ENCODE results near the gene PRKCA. TPM values are rescaled to one million over a fixed set of nuclear protein-coding genes. Genes with fewer than 3 reads are reported as not detected.

PRKCA gene
- total and polyA plus RNA-seq, 9 of the 15 experiments (the other 6 are each of a cell fraction or from before 2014, with no cell fraction given) = 3.2 to 33.0 (median 17.8) TPM

DNA sequence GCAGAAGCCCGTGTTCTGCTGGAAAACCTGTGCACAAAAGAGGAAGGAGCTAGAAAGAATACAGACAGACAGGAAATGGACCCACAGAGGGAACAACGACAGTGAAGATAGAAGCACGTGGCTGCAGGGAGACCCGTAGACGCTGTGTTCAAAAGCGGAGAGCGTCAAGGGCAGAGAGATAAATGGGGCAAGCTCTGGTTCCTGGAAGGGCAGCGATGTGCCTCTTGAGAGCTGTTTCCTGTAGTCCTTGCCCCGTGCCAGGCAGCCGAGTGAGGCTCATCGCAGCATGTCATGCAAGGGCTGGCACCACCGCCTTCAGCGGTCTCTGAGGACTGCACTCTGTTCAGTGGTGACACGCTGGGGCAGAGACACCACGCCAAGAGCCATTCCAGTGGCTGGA lies 488.9 kb downstream of the PRKCA start:
- no peak overlapping the region for H3K27ac ChIP-seq (ENCODE audit: extremely low read depth, low read depth, low read length)
- intact Hi-C loops (cut with micrococcal nuclease) = no loop called here
- no TSS peak for BruUV-seq (replicated peaks)
- H3K79me2 ChIP-seq (ENCODE audit: control insufficient read depth, insufficient read depth, low read length) = no peaks in the 10 kb centered on the region
- H3K9me1 ChIP-seq (ENCODE audit: control insufficient read depth, insufficient read depth, low read length) = no peaks in the 10 kb centered on the region
- H3K4me2 ChIP-seq (ENCODE audit: insufficient read depth, low read length) = no peak overlapping the region
- H2AFZ ChIP-seq (ENCODE audit: low read depth, low read length) = no peak overlapping the region
- no peaks in the 10 kb centered on the region for H3K4me1 ChIP-seq (replicated peaks in 1 of 2; ENCODE audit: control insufficient read depth in 2 of 2, insufficient read depth in 2 of 2, low read length in 2 of 2)
- no peaks in the 10 kb centered on the region for H3K9me3 ChIP-seq (replicated peaks; ENCODE audit: control insufficient read depth, insufficient read depth, low read depth, low read length)
- ATAC-seq = no peak
- POLR2A ChIA-PET = no interaction called here
- H3K36me3 ChIP-seq (ENCODE audit: control insufficient read depth, insufficient read depth, low read length) = peaks cover 52% of the 10 kb centered on the region; the same call in 2 of the 3 replicates
- H4K20me1 ChIP-seq (replicated peaks; ENCODE audit: control insufficient read depth, insufficient read depth, low read length) = no peaks in the 10 kb centered on the region
- CTCF ChIA-PET (ENCODE audit: low intra/inter-chr PET ratio) = no interaction called here
- H3K9ac ChIP-seq (ENCODE audit: insufficient read depth in 1 of 2, low read depth in 2 of 2, low read length in 2 of 2) = no peak overlapping the region
- 74% methylated on average over 13 of the region's 15 CpGs for WGBS (ENCODE audit: insufficient coverage, low coverage, missing lambda C conversion rate)
- H3K27me3 ChIP-seq (ENCODE audit: control insufficient read depth in 2 of 2, insufficient read depth in 2 of 2, low read length in 2 of 2) = no peaks in the 10 kb centered on the region
- no peak for DNase-seq (ENCODE audit: extremely low read depth in 1 of 4, low spot score in 3 of 4)
- no peak for FAIRE-seq
- no peak overlapping the region for H3K4me3 ChIP-seq
- in situ Hi-C loops (cut with MboI) = no loop called here
- no peak for TF ChIP-seq E4F1 (CRISPR knock-in tag; IDR thresholded peaks at IDR 0.05; ENCODE audit: borderline replicate concordance)
- no peak for TF ChIP-seq KAT8 (IDR thresholded peaks at IDR 0.05; ENCODE audit: low read depth)
- no peak for TF ChIP-seq FOXA1 (IDR thresholded peaks at IDR 0.05; ENCODE audit: borderline replicate concordance)
- TF ChIP-seq MCM2 (IDR thresholded peaks at IDR 0.05; ENCODE audit: low read depth) = no peak
- TF ChIP-seq, protein P1, sequence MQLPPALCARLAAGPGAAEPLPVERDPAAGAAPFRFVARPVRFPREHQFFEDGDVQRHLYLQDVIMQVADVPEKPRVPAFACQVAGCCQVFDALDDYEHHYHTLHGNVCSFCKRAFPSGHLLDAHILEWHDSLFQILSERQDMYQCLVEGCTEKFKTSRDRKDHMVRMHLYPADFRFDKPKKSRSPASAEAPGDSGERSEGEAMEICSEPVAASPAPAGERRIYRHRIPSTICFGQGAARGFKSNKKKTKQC (CRISPR knock-in tag; IDR thresholded peaks at IDR 0.05) = no peak
- no peak for TF ChIP-seq ZNF23 (CRISPR knock-in tag; IDR thresholded peaks at IDR 0.05)
- TF ChIP-seq POU5F1 (IDR thresholded peaks at IDR 0.05; ENCODE audit: borderline replicate concordance, low read depth, low read length, partially characterized antibody) = no peak
- no peak for TF ChIP-seq JUND (IDR thresholded peaks at IDR 0.05; ENCODE audit: borderline replicate concordance, low read depth, low read length)
- no peak for TF ChIP-seq JUND (tag; IDR thresholded peaks at IDR 0.05; ENCODE audit: borderline replicate concordance, low read depth, low read length)
- no peak for TF ChIP-seq SMAD1 (IDR thresholded peaks at IDR 0.05; ENCODE audit: low read depth, low read length, partially characterized antibody)
- TF ChIP-seq, protein P2, sequence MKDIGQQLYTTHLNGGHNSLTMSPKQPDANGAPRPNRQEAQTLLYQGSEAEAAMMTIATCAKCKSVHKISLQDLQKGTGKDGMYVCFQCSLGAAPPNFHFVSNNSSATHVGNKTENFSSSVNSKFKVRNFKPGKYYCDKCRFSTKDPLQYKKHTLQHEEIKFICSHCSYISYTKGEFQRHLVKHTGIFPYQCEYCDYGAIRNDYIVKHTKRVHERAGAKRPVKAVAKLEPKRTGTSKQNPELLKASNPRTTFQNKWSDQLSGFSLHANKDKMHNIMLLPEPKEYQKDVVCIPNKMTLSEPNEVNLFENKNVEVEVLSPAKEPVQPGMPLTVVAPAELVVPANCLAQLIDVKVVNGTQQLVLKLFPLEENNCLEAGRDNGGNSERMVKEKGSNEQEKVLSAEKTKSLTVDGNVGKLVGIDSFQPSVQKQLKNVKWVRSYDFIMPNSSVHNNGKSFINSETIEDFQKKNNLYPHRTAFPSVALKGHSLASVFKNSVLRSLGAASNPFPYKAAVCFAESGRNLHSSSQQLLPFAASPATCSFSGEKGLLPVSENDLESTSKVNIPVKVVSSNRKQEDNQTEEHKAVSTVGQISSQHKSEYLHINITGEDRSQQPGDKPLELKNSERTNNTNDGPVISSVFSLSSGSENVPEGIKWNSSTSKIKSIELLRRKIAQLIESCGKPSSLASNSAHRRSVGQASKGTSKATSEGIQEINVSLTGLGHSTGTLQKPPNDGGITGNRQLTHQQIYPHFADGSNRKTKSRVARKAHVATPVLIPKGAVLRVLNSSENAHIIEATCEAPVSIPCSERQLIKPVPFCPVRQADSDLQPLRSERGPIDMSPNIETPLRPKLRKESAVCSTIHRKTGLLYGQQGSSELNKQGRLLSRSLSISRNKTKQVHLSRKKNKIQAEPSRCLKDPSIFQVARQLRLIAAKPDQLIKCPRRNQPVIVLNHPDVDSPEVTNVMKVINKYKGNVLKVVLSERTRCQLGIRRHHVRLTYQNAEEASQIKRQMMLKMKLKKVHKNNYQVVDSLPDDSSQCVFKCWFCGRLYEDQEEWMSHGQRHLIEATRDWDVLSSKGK (CRISPR knock-in tag; IDR thresholded peaks at IDR 0.05) = no peak
- no peak for TF ChIP-seq KAT2B (IDR thresholded peaks at IDR 0.05; ENCODE audit: low read depth, low read length)
- TF ChIP-seq FOXJ3 (CRISPR knock-in tag; IDR thresholded peaks at IDR 0.05) = no peak
- TF ChIP-seq STAT6 (CRISPR knock-in tag; IDR thresholded peaks at IDR 0.05) = no peak
- TF ChIP-seq ZNF431 (CRISPR knock-in tag; IDR thresholded peaks at IDR 0.05) = no peak

Data from K562 (cell line).